HepG2 (cell line): ENCODE results near the gene IQSEC1. TPM values are rescaled to one million over a fixed set of nuclear protein-coding genes. Genes with fewer than 3 reads are reported as not detected.

ENCODE experiments used
- ATAC-seq: fragments of 200-7000 bp; cut with Tn5 transposase; 3 replicates; pipeline ENCODE4 v1.9.1; 2020; ENCODE audit warnings: mild to moderate bottlenecking, moderate library complexity
- BruUV-seq: library from RNA; stranded (reverse); fragments of 400-500 nt; replicated peaks from 2 replicates; lab custom pipeline; 2021; lab: Mats Ljungman, UMichigan
- CTCF ChIA-PET: fragments of 300-600 bp; formaldehyde crosslinking; extraction: SDS; loops from one replicate; lab custom pipeline; 2021; ENCODE audit warnings: low total read pairs, inconsistent platforms, low intra/inter-chr PET ratio; lab: Yijun Ruan, JAX
- POLR2A ChIA-PET: fragments of 350-600 bp; sonication (Branson Sonifier 250); formaldehyde crosslinking; loops from one replicate; lab custom pipeline; 2020; ENCODE audit warnings: antibody characterized with exemption, inconsistent platforms; lab: Yijun Ruan, JAX
- DNase-seq: peaks from one replicate; pipeline ENCODE4 v3.0.0-alpha.2; 2015; ENCODE audit warnings: low spot score
- FAIRE-seq: peaks from 3 replicates; lab custom pipeline; 2011; peaks lifted over from hg19 to GRCh38; lab: Jason Lieb, UNC
- H2AFZ ChIP-seq: one replicate; pipeline ENCODE4 v1.6.1; 2011; ENCODE audit warnings: low read length, inconsistent platforms
- H3K27ac ChIP-seq: fragments of 300-600 bp; 3 replicates; pipeline ENCODE4 v1.8.0; 2011; ENCODE audit warnings: mixed run types, mild to moderate bottlenecking, mixed read lengths, low read length, inconsistent platforms; ENCODE audit not compliant: insufficient read depth; ENCODE audit errors: extremely low read length
- H3K27me3 ChIP-seq, 2 experiments: fragments of 200-600 bp in 1 of 2; 2 replicates in 1 of 2; 3 replicates in 1 of 2; pipeline versions ENCODE4 v1.6.0 to v1.8.0; 2011; ENCODE audit warnings: low read length in 2 of 2, mild to moderate bottlenecking in 2 of 2, moderate library complexity in 2 of 2, inconsistent platforms in 1 of 2; ENCODE audit not compliant: insufficient read depth in 2 of 2, control insufficient read depth in 1 of 2
- H3K36me3 ChIP-seq, 2 experiments: fragments of 200-600 bp in 1 of 2; replicated peaks in 1 of 2; 2 replicates in 1 of 2; 3 replicates in 1 of 2; pipeline versions ENCODE4 v1.5.1 to v1.8.0; 2011; ENCODE audit warnings: low read length in 2 of 2, inconsistent platforms in 1 of 2; ENCODE audit not compliant: insufficient read depth in 2 of 2, control insufficient read depth in 1 of 2
- H3K4me1 ChIP-seq: 2 replicates; pipeline ENCODE4 v1.5.1; 2012; ENCODE audit warnings: low read length, inconsistent platforms; ENCODE audit not compliant: insufficient read depth
- H3K4me2 ChIP-seq: 2 replicates; pipeline ENCODE4 v1.6.0; 2011; ENCODE audit warnings: low read depth, low read length, inconsistent platforms
- H3K4me3 ChIP-seq, 3 experiments: fragments of 200-600 bp in 1 of 3; sonication (generic), shearing (Covaris generic) in 1 of 3; replicated peaks in 1 of 3; 2 replicates each; pipeline ENCODE4 v1.5.1; 2011 to 2016; ENCODE audit warnings: low read length in 3 of 3, inconsistent platforms in 2 of 3, low read depth in 2 of 3, mild to moderate bottlenecking in 2 of 3, control low read depth in 1 of 3, mixed read lengths in 1 of 3; ENCODE audit not compliant: insufficient read depth in 1 of 3
- H3K79me2 ChIP-seq: one replicate; pipeline ENCODE4 v1.6.1; 2011; ENCODE audit warnings: low read length, inconsistent platforms; ENCODE audit not compliant: insufficient read depth
- H3K9ac ChIP-seq: 2 replicates; pipeline ENCODE4 v1.6.0; 2011; ENCODE audit warnings: mild to moderate bottlenecking, low read depth, low read length, inconsistent platforms; ENCODE audit not compliant: insufficient read depth
- H3K9me3 ChIP-seq: 2 replicates; pipeline ENCODE4 v1.5.1; 2012; ENCODE audit warnings: mild to moderate bottlenecking, low read length
- H4K20me1 ChIP-seq: 2 replicates; pipeline ENCODE4 v1.6.0; 2011; ENCODE audit warnings: inconsistent platforms, mild to moderate bottlenecking, low read length, moderate library complexity; ENCODE audit not compliant: insufficient read depth
- FOXK2 ChIP-seq: fragments of 450-650 bp; IDR thresholded peaks from 2 replicates; pipeline ENCODE4 v1.6.1; 2016
- HOXA7 ChIP-seq: sonication (generic); formaldehyde crosslinking; IDR thresholded peaks from 2 replicates; pipeline ENCODE4 v1.8.1; 2022; ENCODE audit warnings: mild to moderate bottlenecking, missing genetic modification reagents, moderate library complexity
- MLLT10 ChIP-seq: sonication (generic); formaldehyde crosslinking; IDR thresholded peaks from 2 replicates; pipeline ENCODE4 v1.4.0; 2020; ENCODE audit warnings: missing genetic modification reagents
- NCOA2 ChIP-seq: sonication (generic); formaldehyde crosslinking; IDR thresholded peaks from 2 replicates; pipeline ENCODE4 v1.8.0; 2022; ENCODE audit warnings: inconsistent platforms
- NFATC3 ChIP-seq: sonication (generic); formaldehyde crosslinking; IDR thresholded peaks from 2 replicates; pipeline ENCODE4 v1.5.1; 2020; ENCODE audit warnings: mild to moderate bottlenecking, missing genetic modification reagents
- NR2F1 ChIP-seq, 2 experiments: fragments of 450-650 bp in 1 of 2; formaldehyde crosslinking in 1 of 2; IDR thresholded peaks; 2 replicates each; pipeline versions ENCODE4 v1.5.0 to v1.6.1; 2016 to 2020; ENCODE audit warnings: mild to moderate bottlenecking in 1 of 2, missing compliant biosample characterization in 1 of 2, missing genetic modification reagents in 1 of 2, moderate library complexity in 1 of 2
- NRL ChIP-seq: sonication (generic); formaldehyde crosslinking; IDR thresholded peaks from 2 replicates; pipeline ENCODE4 v1.5.0; 2020; ENCODE audit warnings: missing genetic modification reagents, mild to moderate bottlenecking, moderate library complexity, borderline replicate concordance
- SNAPC5 ChIP-seq: sonication (generic); formaldehyde crosslinking; IDR thresholded peaks from 2 replicates; pipeline ENCODE4 v1.8.1; 2023; ENCODE audit warnings: mild to moderate bottlenecking, missing genetic modification reagents, borderline replicate concordance
- SPEN ChIP-seq: sonication (generic); formaldehyde crosslinking; IDR thresholded peaks from 2 replicates; pipeline ENCODE4 v1.5.1; 2020; ENCODE audit warnings: low read depth, mild to moderate bottlenecking, missing genetic modification reagents
- ZFX ChIP-seq: sonication (generic); formaldehyde crosslinking; IDR thresholded peaks from 2 replicates; pipeline ENCODE4 v1.4.0; 2020; ENCODE audit warnings: mild to moderate bottlenecking, low read depth, missing genetic modification reagents, moderate library complexity
- ZKSCAN1 ChIP-seq: fragments of 150-350 bp; IDR thresholded peaks from 2 replicates; pipeline ENCODE4 v1.6.1; 2014; ENCODE audit warnings: low read length
- ZMAT5 ChIP-seq: sonication (generic); formaldehyde crosslinking; IDR thresholded peaks from 2 replicates; pipeline ENCODE4 v1.5.0; 2020; ENCODE audit warnings: mild to moderate bottlenecking, low read depth, missing genetic modification reagents, borderline replicate concordance
- ZNF329 ChIP-seq: sonication (generic); formaldehyde crosslinking; IDR thresholded peaks from 2 replicates; pipeline ENCODE4 v1.9.0; 2021; ENCODE audit warnings: low read depth, mild to moderate bottlenecking, missing genetic modification reagents
- ZNF350 ChIP-seq: sonication (generic); formaldehyde crosslinking; IDR thresholded peaks from 2 replicates; pipeline ENCODE4 v1.4.0; 2020; ENCODE audit warnings: mild to moderate bottlenecking, low read depth, missing genetic modification reagents, borderline replicate concordance
- ZNF629 ChIP-seq: sonication (generic); formaldehyde crosslinking; conservative IDR thresholded peaks from 2 replicates; pipeline ENCODE4 v1.5.0; 2020; ENCODE audit warnings: missing genetic modification reagents
- ZNF776 ChIP-seq: sonication (generic); formaldehyde crosslinking; IDR thresholded peaks from 2 replicates; pipeline ENCODE4 v1.4.0; 2020; ENCODE audit warnings: mild to moderate bottlenecking, missing genetic modification reagents
- ZNF784 ChIP-seq: sonication (generic); formaldehyde crosslinking; IDR thresholded peaks from 2 replicates; pipeline ENCODE4 v1.5.1; 2020; ENCODE audit warnings: missing genetic modification reagents, mild to moderate bottlenecking, borderline replicate concordance
- ZSCAN31 ChIP-seq: sonication (generic); formaldehyde crosslinking; IDR thresholded peaks from 2 replicates; pipeline ENCODE4 v1.5.0; 2020; ENCODE audit warnings: low read depth, mild to moderate bottlenecking, missing genetic modification reagents
- WGBS: methylation state at CpG from one replicate; pipeline ENCODE4 v1.1.6; 2017; ENCODE audit warnings: low lambda C conversion rate; 5-methylcytosine and 5-hydroxymethylcytosine counted together
- in situ Hi-C: cut with HindIII; loops from 2 replicates; pipeline ENCODE4 v1.10.0; 2017; ENCODE audit warnings: low pct_unique_long_range_greater_than_20kb; ENCODE audit not compliant: extremely low pct_ligation_motif_present
- intact Hi-C: fragments of 100-400 bp; cut with micrococcal nuclease; formaldehyde crosslinking; loops from one replicate; pipeline ENCODE4 v1.10.0; 2022; ENCODE audit not compliant: unreplicated experiment
- polyA plus RNA-seq, 8 experiments: library from polyadenylated mRNA; depleted of rRNA in 3 of 8; stranded (reverse) in 7 of 8; unstranded in 1 of 8; fragments of >200 nt; fragmentation: Illumina TruSeq in 4 of 8; extraction: Trizol in 4 of 8; gene quantifications; 2 replicates each; pipeline versions ENCODE4 v1.2.1 to v1.2.3, GENCODE V29; 2011 to 2016; ENCODE audit warnings: low read depth in 4 of 8, missing spikeins in 1 of 8, mixed read lengths in 1 of 8; ENCODE audit not compliant: insufficient read depth in 1 of 8
- total RNA-seq, 5 experiments: library from RNA; depleted of rRNA; stranded (reverse); fragments of >200 nt; fragmentation: Illumina TruSeq; extraction: Trizol; gene quantifications; 2 replicates each; pipeline ENCODE4 v1.2.3, GENCODE V29; 2016; ENCODE audit warnings: low read depth in 1 of 5

Gene IQSEC1
- total and polyA plus RNA-seq, 2 of the 13 experiments (the other 11 are each of a cell fraction or from before 2014, with no cell fraction given), result 17.4 to 20.2 TPM

DNA sequence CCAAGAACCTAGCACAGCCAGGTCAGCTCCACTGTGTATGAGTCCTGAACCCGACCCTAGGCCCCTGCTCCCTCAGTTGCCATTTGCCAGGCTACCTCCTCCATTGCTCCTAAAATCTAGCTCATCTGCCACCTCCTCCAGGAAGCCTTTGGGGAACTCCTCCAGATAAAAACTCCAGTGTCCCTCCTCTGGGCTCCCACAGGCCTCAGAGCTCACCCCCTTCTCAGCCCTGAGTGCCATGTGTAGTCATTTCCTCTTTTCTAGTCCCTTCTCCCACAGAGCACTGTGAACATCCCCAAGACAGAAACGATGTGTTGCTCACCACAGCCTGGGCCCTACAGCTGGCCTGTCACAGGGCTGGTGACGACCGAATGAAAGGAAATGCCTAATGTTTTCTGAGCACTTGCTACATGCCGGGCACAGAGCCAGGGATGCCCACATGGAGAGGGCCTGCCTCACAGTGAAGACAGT, 61.0 kb downstream of the IQSEC1 start:
- no peak for ATAC-seq
- intact Hi-C loops, result no loop called here
- no peak for TF ChIP-seq NRL
- TF ChIP-seq ZFX, result no peak
- no peak for TF ChIP-seq SPEN
- TF ChIP-seq MLLT10 (CRISPR knock-in tag), result no peak
- TF ChIP-seq ZNF776 (CRISPR knock-in tag), result no peak
- no peak for TF ChIP-seq FOXK2
- TF ChIP-seq NR2F1 (CRISPR knock-in tag; IDR thresholded peaks at IDR 0.05), result no peak
- TF ChIP-seq ZKSCAN1, result no peak
- TF ChIP-seq ZNF784, result no peak
- TF ChIP-seq NFATC3 (CRISPR knock-in tag), result no peak
- no peak for TF ChIP-seq ZMAT5
- no peak for TF ChIP-seq HOXA7 (CRISPR knock-in tag)
- TF ChIP-seq ZNF329 (CRISPR knock-in tag), result no peak
- no peak for TF ChIP-seq ZNF629 (CRISPR knock-in tag)
- TF ChIP-seq ZSCAN31 (CRISPR knock-in tag), result no peak
- TF ChIP-seq SNAPC5 (CRISPR knock-in tag), result no peak
- TF ChIP-seq ZNF350 (CRISPR knock-in tag), result no peak
- no peak for TF ChIP-seq NCOA2 (CRISPR knock-in tag)
- TF ChIP-seq, all 625 proteins: peak for 0
- WGBS, result 93% methylated on average over 5 of the region's 5 CpGs
- CTCF ChIA-PET, result no interaction called here
- peaks cover 8% of the 10 kb centered on the region for H3K4me1 ChIP-seq
- H3K27ac ChIP-seq, result no peak overlapping the region
- POLR2A ChIA-PET, result no interaction called here
- no peak overlapping the region for H3K4me2 ChIP-seq
- no peak for FAIRE-seq
- H3K36me3 ChIP-seq, result no peaks in the 10 kb centered on the region
- no peak for DNase-seq
- no peaks in the 10 kb centered on the region for H3K79me2 ChIP-seq
- in situ Hi-C loops, result no loop called here
- no peaks in the 10 kb centered on the region for H3K27me3 ChIP-seq
- no TSS peak for BruUV-seq
- no peak overlapping the region for H3K4me3 ChIP-seq
- no peaks in the 10 kb centered on the region for H3K9me3 ChIP-seq
- no peak overlapping the region for H2AFZ ChIP-seq
- H3K9ac ChIP-seq, result no peak overlapping the region
- 0 out of 2 replicates have a peak, but pooled peaks cover 4% of the 10 kb centered on the region for H4K20me1 ChIP-seq
